Measurements from ENCODE around the gene RAET1L.

RAET1L gene

DNA sequence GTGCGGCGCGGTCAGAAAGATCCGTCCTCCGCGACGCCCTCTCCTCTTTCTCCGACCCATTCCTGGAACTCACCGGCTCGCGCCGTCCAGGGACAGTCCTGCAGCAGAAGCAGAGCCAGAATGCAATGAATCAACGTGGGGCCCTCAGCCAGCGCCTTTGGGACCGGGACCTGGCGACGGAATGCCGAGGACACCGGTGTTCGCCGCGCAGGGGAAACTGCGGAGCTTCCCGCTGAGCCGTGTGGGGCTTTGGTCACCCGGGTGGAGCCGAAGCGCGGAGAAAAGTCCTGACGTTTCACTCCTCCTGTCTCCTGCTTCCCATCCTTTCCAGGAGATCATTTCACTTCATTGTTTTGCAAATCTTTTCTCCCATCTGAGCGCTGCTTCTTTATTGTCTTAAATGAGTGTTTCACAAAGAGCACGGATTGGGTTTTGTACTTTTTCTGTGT, 35.1 kb downstream of the RAET1L start:
- DNase-seq (ENCODE audit: low spot score) = no peak
- in situ Hi-C loops (cut with MboI; ENCODE audit: low pct_unique_long_range_greater_than_20kb, low sequenced_read_pairs, unreplicated experiment) = no loop called here
- TF ChIP-seq, protein P1, sequence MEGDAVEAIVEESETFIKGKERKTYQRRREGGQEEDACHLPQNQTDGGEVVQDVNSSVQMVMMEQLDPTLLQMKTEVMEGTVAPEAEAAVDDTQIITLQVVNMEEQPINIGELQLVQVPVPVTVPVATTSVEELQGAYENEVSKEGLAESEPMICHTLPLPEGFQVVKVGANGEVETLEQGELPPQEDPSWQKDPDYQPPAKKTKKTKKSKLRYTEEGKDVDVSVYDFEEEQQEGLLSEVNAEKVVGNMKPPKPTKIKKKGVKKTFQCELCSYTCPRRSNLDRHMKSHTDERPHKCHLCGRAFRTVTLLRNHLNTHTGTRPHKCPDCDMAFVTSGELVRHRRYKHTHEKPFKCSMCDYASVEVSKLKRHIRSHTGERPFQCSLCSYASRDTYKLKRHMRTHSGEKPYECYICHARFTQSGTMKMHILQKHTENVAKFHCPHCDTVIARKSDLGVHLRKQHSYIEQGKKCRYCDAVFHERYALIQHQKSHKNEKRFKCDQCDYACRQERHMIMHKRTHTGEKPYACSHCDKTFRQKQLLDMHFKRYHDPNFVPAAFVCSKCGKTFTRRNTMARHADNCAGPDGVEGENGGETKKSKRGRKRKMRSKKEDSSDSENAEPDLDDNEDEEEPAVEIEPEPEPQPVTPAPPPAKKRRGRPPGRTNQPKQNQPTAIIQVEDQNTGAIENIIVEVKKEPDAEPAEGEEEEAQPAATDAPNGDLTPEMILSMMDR (IDR thresholded peaks at IDR 0.05; ENCODE audit: extremely low read depth, insufficient read depth, missing control alignments) = no peak

GRCh38 chr6:149988550-149989346, 36.6 kb downstream of the RAET1L start:
- TF ChIP-seq, protein P1 (IDR thresholded peaks at IDR 0.05; ENCODE audit: extremely low read depth, insufficient read depth, missing control alignments) = no peak
- DNase-seq (ENCODE audit: low spot score) = no peak
- in situ Hi-C loops (cut with MboI; ENCODE audit: low pct_unique_long_range_greater_than_20kb, low sequenced_read_pairs, unreplicated experiment) = no loop called here

GRCh38 chr6:149987602-149988107, 37.7 kb downstream of the RAET1L start:
- no peak for DNase-seq (ENCODE audit: low spot score)
- in situ Hi-C loops (cut with MboI; ENCODE audit: low pct_unique_long_range_greater_than_20kb, low sequenced_read_pairs, unreplicated experiment) = no loop called here
- TF ChIP-seq, protein P1 (IDR thresholded peaks at IDR 0.05; ENCODE audit: extremely low read depth, insufficient read depth, missing control alignments) = no peak

- TF ChIP-seq, protein P1 (IDR thresholded peaks at IDR 0.05; ENCODE audit: extremely low read depth, insufficient read depth, missing control alignments) = no peak
- DNase-seq (ENCODE audit: low spot score) = no peak
- in situ Hi-C loops (cut with MboI; ENCODE audit: low pct_unique_long_range_greater_than_20kb, low sequenced_read_pairs, unreplicated experiment) = no loop called here
Measured at GRCh38 chr6:149985481-149985937, 39.8 kb downstream of the RAET1L start.

DNA sequence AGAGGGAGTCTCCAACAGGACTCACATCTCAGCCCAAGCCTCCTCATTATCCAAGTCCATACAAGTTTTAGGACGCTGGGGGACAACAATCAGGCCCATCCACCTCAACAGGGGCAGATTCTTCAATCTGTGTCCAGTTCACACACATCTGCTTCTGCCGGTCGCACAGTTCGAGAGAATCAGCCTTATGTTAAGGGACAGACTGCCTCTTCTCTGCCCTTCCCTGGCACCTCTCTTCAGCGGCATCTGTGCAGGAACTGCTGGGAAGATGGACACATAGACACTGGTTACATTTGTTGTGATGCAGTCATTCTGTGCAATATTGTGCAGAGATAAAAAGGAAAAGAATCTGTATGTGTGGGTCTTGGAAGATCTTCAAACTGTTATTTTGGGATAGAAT, 40.6 kb downstream of the RAET1L start:
- in situ Hi-C loops (cut with MboI; ENCODE audit: low pct_unique_long_range_greater_than_20kb, low sequenced_read_pairs, unreplicated experiment) = no loop called here
- TF ChIP-seq, protein P1 (IDR thresholded peaks at IDR 0.05; ENCODE audit: extremely low read depth, insufficient read depth, missing control alignments) = no peak

GRCh38 chr6:149983145-149983544, 42.2 kb downstream of the RAET1L start:
- in situ Hi-C loops (cut with MboI; ENCODE audit: low pct_unique_long_range_greater_than_20kb, low sequenced_read_pairs, unreplicated experiment) = no loop called here
- TF ChIP-seq, protein P1 (IDR thresholded peaks at IDR 0.05; ENCODE audit: extremely low read depth, insufficient read depth, missing control alignments) = no peak
- DNase-seq (ENCODE audit: low spot score) = no peak

More for the DNA sequence above, 40.6 kb downstream of the RAET1L start:
- DNase-seq (ENCODE audit: low spot score) = no peak
